HG03354 (cell line): ENCODE data around the gene RPL6.

Experiments
- ATAC-seq: cut with Tn5 transposase; IDR thresholded peaks from one replicate; pipeline ENCODE4 v1.9.1; 2021; ENCODE audit warnings: mild to moderate bottlenecking; ENCODE audit not compliant: unreplicated experiment, poor library complexity, severe bottlenecking

Gene RPL6

GRCh38 chr12:112381883-112382796, 27.3 kb downstream of the RPL6 start, which contains the start of gene HECTD4:
Gene HECTD4, minus strand, starts transcription at chr12:112382431. Its CDS starts 303 bp downstream, at chr12:112382128.
- peak; percentile 92 for ATAC-seq

GRCh38 chr12:112381406-112381882, 28.0 kb downstream of the RPL6 start:
- ATAC-seq: peak; percentile 58

DNA sequence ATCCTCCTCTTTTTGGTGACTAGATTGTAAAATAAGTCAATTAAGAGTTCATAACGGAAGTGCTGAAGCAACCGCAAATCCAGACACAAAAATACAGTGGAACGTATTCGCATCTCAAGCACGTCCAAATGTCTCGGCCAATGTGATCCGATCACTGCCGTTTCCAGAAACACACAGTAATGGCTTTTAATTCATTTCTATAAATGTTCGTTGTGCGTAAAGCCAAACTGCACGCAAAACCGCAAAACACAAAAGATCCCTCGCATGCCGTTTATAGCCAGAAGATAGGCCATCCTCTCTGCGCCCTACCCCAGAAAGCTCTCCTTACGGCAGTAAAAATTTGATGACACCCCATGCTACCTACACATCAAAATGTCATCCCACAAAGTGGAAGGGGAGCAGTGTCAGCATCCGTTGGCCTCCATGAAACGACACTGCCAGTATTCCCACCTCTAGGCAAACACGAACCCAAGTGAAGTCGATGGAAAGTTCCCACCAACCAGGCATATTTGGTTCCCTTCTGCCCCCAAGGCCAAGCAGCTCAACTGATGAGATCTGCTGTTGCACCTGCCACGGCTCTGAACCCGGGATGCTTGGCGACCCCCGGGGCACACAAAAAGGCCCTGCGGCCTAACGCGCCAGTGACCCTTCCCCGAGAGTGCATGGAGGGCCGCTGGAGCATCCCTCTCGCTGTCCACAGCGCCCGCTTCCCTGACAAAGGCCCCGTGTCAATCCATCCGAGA, 28.6 kb downstream of the RPL6 start:
- ATAC-seq: no peak

- no peak for ATAC-seq
Measured at GRCh38 chr12:112375105-112375504, 34.3 kb downstream of the RPL6 start.

GRCh38 chr12:112374166-112374740, 35.2 kb downstream of the RPL6 start:
- no peak for ATAC-seq

DNA sequence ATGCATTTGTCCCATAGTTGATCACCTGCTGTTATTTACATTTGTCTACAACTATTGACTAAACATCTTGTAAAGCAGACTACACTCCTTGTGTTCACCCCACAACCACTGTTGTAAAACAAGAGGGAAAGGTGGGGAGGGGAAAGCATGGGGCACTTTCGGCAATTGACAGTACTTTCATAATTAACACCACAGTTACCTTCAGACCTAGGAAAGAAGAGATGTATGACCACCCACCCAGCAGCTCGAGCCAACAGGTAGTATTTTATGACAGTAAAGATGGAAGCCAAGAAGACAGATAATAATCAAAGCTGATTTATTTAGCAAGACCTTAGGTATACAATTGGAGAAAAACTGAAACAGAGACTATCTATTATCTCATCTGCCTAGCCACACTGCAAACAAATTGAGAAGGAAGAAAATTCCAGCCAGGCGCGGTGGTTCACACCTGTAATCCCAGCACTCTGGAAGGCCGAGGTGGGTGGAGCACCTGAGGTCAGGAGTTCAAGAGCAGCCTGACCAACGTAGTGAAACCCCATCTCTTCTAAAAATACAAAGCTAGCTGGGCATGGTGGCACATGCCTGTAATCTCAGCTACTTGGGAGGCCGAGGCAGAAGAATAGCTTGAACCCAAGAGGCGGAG, 38.4 kb downstream of the RPL6 start:
- ATAC-seq: no peak

GRCh38 chr12:112370199-112370598, 39.2 kb downstream of the RPL6 start:
- ATAC-seq: no peak

DNA sequence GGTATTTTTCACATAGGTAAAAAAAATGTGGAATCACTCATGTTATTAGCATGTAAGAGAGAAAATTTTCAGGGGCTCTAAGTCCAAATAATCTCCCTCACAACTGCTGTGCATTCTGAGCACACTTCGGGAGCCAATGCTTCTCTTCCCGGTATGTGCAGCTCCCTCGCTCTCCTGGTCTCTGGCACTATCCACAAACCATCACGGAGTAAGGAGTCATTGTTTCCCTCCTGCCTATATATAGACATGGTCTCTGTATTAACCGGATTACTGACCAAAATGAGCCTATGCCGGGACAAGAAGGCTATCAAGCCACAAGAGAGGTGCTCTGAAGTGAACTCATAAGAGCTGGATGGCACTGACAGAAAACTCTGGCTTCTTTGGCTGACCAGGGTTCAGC, 40.5 kb downstream of the RPL6 start:
- no peak for ATAC-seq

DNA sequence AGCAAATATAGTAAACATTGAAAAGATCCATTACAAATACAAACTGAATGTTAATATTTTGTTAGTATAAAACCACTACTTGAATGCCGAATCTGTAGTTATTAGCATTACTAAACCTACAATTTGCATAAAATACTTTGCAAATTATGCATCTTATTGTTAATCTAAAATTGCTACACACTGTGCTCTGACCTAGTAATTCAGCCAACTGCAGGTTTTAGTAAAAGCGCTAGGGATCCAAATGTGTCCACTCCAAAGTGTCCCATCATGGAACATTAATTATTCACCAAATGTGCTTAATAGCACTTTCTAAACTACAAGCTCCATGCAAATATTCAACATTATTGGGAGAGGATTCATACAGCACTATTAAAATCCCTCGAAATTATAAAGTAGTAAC, 41.4 kb downstream of the RPL6 start:
- ATAC-seq: no peak

DNA sequence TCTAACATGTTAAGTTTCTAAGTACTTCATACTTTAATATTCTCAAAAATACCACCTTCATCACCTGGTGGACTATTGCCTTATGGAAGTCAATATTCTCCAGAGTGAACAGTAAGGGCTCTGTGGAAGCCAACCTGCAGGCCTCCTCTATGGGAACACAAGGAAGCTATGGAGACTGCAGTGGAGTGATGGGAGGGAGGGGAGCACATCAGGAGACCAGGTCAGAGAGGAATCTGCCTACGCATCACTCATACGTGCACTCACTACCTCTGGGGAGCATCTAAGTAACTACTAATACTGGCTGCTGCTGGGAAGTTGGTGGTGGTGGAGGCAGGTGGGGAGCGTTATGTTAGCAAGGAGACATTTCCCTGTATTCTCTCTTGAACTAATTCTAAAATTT, 47.1 kb downstream of the RPL6 start:
- ATAC-seq: no peak

DNA sequence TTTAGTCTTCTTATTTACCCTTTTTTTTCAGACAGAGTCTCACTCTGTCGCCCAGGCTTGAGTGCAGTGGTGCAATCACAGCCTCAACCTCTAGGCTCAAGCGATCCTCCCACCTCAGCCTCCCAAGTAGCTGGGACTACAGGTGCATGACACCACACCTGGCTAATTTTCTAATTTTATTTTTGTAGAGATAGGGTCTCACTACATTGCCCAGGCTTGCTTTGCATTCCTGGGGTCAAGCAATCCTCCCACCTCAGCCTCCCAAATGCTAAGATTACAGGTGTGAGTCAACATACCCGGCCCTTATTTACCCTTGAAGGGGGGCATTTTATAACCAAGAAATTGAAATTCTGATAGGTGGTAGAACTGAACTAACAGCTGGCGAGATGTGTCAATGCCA, 48.1 kb downstream of the RPL6 start:
- ATAC-seq: no peak

GRCh38 chr12:112359290-112359689, 50.1 kb downstream of the RPL6 start:
- no peak for ATAC-seq

DNA sequence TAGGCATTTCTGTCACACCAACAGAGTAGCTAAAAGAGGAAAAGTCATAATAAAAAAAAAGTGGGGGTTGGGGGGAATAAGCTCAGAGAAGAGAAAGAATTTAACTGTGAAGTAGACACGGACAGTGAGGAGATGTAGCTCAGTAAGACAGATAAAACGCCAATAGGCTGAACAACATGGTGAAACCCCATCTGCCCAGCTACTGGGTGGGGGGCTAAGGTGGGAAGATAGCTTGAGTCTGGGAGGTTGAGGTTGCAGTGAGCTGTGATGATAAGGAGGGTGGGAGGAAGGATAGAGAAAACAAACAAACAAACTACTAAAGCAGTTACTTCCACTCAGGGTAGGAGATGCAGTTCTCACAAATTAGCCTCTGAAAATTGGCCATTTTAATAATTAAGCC, 52.2 kb downstream of the RPL6 start:
- no peak for ATAC-seq
